Naive thymus-derived CD4-positive, alpha-beta T cell (primary cell): Measurements from ENCODE around the gene HPX. TPM values are rescaled to one million over a fixed set of nuclear protein-coding genes. Genes with fewer than 3 reads are reported as not detected.

Experiments used
- ATAC-seq: fragments of 150-1000 bp; cut with Tn5 transposase; 2 replicates; pipeline ENCODE4 v1.10.0; 2021; ENCODE audit warnings: mild to moderate bottlenecking, moderate library complexity
- CTCF ChIA-PET: fragments of 350-600 bp; sonication (Branson Sonifier 250); formaldehyde crosslinking; loops from one replicate; lab custom pipeline; 2021; ENCODE audit warnings: antibody characterized with exemption; lab: Charles Lee
- POLR2A ChIA-PET: fragments of 350-600 bp; sonication (Branson Sonifier 250); formaldehyde crosslinking; loops from one replicate; lab custom pipeline; 2021; ENCODE audit warnings: antibody characterized with exemption, inconsistent platforms; lab: Charles Lee
- DNase-seq, 9 donors: peaks; one replicate each; pipeline versions ENCODE4 v3.0.0 to v3.0.0-alpha.2; 2020 to 2022; ENCODE audit warnings: mixed read lengths in 1 of 9
- H3K27ac ChIP-seq: one replicate; pipeline ENCODE4 v1.7.0; 2013; ENCODE audit warnings: mild to moderate bottlenecking, low read depth, low read length, moderate library complexity
- H3K27me3 ChIP-seq, 2 donors: one replicate each; pipeline ENCODE4 v1.7.0; 2013; ENCODE audit warnings: low read length in 2 of 2, mild to moderate bottlenecking in 2 of 2, moderate library complexity in 2 of 2; ENCODE audit not compliant: control insufficient read depth in 2 of 2, insufficient read depth in 2 of 2
- H3K36me3 ChIP-seq, 3 experiments: 1 replicate in 2 of 3; 2 replicates in 1 of 3; pipeline ENCODE4 v1.7.0; 2013; ENCODE audit warnings: low read length in 3 of 3, mild to moderate bottlenecking in 3 of 3, moderate library complexity in 1 of 3; ENCODE audit not compliant: insufficient read depth in 3 of 3, control insufficient read depth in 2 of 3
- H3K4me1 ChIP-seq, 2 donors: one replicate each; pipeline ENCODE4 v1.7.0; 2013; ENCODE audit warnings: low read length in 2 of 2, mild to moderate bottlenecking in 2 of 2, moderate library complexity in 1 of 2; ENCODE audit not compliant: control insufficient read depth in 2 of 2, insufficient read depth in 2 of 2
- H3K4me3 ChIP-seq: 2 replicates; pipeline ENCODE4 v1.7.0; 2013; ENCODE audit warnings: mild to moderate bottlenecking, low read length
- H3K9me3 ChIP-seq, 3 experiments: 1 replicate in 2 of 3; 2 replicates in 1 of 3; pipeline ENCODE4 v1.7.0; 2013; ENCODE audit warnings: low read length in 3 of 3; ENCODE audit not compliant: control insufficient read depth in 2 of 3
- H3K27ac Mint-ChIP-seq, 9 donors: one replicate each; pipeline ENCODE4 v1.8.0; 2020 to 2022; ENCODE audit warnings: mixed read lengths in 9 of 9, mild to moderate bottlenecking in 8 of 9, moderate library complexity in 5 of 9, inconsistent platforms in 2 of 9
- H3K27me3 Mint-ChIP-seq, 5 donors: one replicate each; pipeline ENCODE4 v1.8.0; 2021 to 2022; ENCODE audit warnings: mixed read lengths in 5 of 5, mild to moderate bottlenecking in 1 of 5
- H3K36me3 Mint-ChIP-seq, 5 donors: one replicate each; pipeline ENCODE4 v1.8.0; 2020 to 2022; ENCODE audit warnings: mixed read lengths in 5 of 5, mild to moderate bottlenecking in 3 of 5, inconsistent platforms in 1 of 5
- H3K4me1 Mint-ChIP-seq, 7 donors: one replicate each; pipeline ENCODE4 v1.8.0; 2020 to 2022; ENCODE audit warnings: mixed read lengths in 7 of 7, mild to moderate bottlenecking in 3 of 7, inconsistent platforms in 1 of 7
- H3K4me3 Mint-ChIP-seq, 10 donors: one replicate each; pipeline ENCODE4 v1.8.0; 2020 to 2022; ENCODE audit warnings: mild to moderate bottlenecking in 10 of 10, mixed read lengths in 10 of 10, moderate library complexity in 6 of 10, inconsistent platforms in 2 of 10
- H3K9me3 Mint-ChIP-seq, 11 donors: one replicate each; pipeline ENCODE4 v1.8.0; 2020 to 2022; ENCODE audit warnings: mixed read lengths in 11 of 11, mild to moderate bottlenecking in 4 of 11, inconsistent platforms in 1 of 11, moderate library complexity in 1 of 11
- intact Hi-C, 2 donors: fragments of 100-400 bp; cut with micrococcal nuclease; formaldehyde crosslinking; loops; one replicate each; pipeline ENCODE4 v1.15.1; 2023
- polyA plus RNA-seq, 2 donors: library from polyadenylated mRNA; unstranded; fragments of 300-500 nt; fragmentation: Illumina TruSeq; gene quantifications; one replicate each; pipeline ENCODE4 v1.2.3, GENCODE V29; 2021
- total RNA-seq, 6 experiments: library from RNA in 5 of 6; stranded (reverse) in 5 of 6; gene quantifications; 1 replicate in 5 of 6; 2 replicates in 1 of 6; pipeline ENCODE4 v1.2.3 and lab custom pipeline; 2021 to 2026

The HPX gene
- total and polyA plus RNA-seq, 7 experiments from 2014 or later = 0.56 to 7.0 (median 1.7) TPM; not detected in 2

DNA sequence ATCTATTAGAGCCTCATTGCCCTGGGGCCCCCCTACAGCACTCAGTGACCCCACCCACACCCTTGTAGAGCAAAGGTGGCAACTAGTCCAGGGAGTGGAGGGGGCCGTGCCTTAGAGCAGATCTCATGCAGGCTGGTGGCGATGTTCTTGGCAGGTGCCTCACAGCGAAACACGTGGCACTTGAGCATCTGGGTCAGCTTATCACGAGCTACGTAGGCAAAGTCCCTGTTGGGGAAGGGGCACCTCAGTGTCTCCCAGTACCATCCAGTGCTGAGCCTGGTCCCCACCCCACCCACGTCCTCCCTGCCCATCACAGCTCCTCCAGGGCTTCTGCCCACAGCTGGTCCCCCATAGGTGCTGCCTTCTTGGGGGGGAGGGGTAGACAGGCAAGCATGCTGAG is 39.3 kb downstream of the HPX start:
- DNase-seq (no peak), ATAC-seq (no peak)
- Histone ChIP-seq H3K27me3 (no peaks in the 10 kb centered on the region), H3K4me1 (peaks cover 53 to 82% of the 10 kb centered on the region in 2 donors), H3K36me3 (peaks cover 0 to 41% (median 0%) of the 10 kb centered on the region in 3 experiments), H3K27ac (peak overlapping the region; percentile 80), H3K9me3 (no peaks in the 10 kb centered on the region), H3K4me3 (no peak overlapping the region)
- ChIA-PET CTCF (interaction anchor here (1.2 to 7.2 kb wide), 6 partner anchors 9 to 40 kb away, joined by 6 to 86 read pairs (median 23); partner anchors contain the start of genes APBB1, HPX and SMPD1), POLR2A (interaction anchor here (1.0 to 23.8 kb wide), 10 partner anchors 9 to 204 kb away, joined by 3 to 525 read pairs (median 31); partner anchors contain the start of genes APBB1, ARFIP2, SMPD1 and TIMM10B)
- Mint-ChIP-seq H3K9me3 (peaks cover 0 to 5% (median 0%) of the 10 kb centered on the region in 11 donors), H3K36me3 (peaks cover 25 to 52% (median 51%) of the 10 kb centered on the region in 5 donors), H3K27me3 (peaks cover 0 to 5% (median 0%) of the 10 kb centered on the region in 5 donors), H3K4me3 (peak overlapping the region in 9 of 10 donors; percentile 17 to 94 (median 89)), H3K27ac (peak overlapping the region; percentile 94 to 100 (median 97)), H3K4me1 (peaks cover 57 to 100% (median 87%) of the 10 kb centered on the region in 7 donors)
- intact Hi-C loops = loop anchor here (5.0 kb wide), 3 partner anchors 216 to 1586 kb away; partner anchors contain the start of genes EIF3F (in 1 of the 2), MRPL17 (in 1 of the 2) and TPP1 (in 1 of the 2)

- intact Hi-C loops = loop anchor here (5.0 kb wide), 3 partner anchors 217 to 1587 kb away; partner anchors contain the start of genes EIF3F (in 1 of the 2), MRPL17 (in 1 of the 2) and TPP1 (in 1 of the 2)
- peaks cover 0 to 5% (median 0%) of the 10 kb centered on the region in 5 donors for H3K27me3 Mint-ChIP-seq
- peaks cover 54 to 100% (median 87%) of the 10 kb centered on the region in 7 donors for H3K4me1 Mint-ChIP-seq
- ATAC-seq = no peak
- peaks cover 48 to 79% of the 10 kb centered on the region in 2 donors for H3K4me1 ChIP-seq
- peak overlapping the region; percentile 42 to 100 (median 97) for H3K27ac Mint-ChIP-seq
- H3K27me3 ChIP-seq = no peaks in the 10 kb centered on the region
- H3K36me3 Mint-ChIP-seq = peaks cover 25 to 57% (median 52%) of the 10 kb centered on the region in 5 donors
- POLR2A ChIA-PET = interaction anchor here (0.6 to 23.8 kb wide), 12 partner anchors 8 to 249 kb away, joined by 3 to 525 read pairs (median 24); partner anchors contain the start of genes APBB1, ARFIP2, SMPD1 and TIMM10B
- no peak for DNase-seq
- peaks cover 0 to 45% (median 4%) of the 10 kb centered on the region in 3 experiments for H3K36me3 ChIP-seq
- peaks cover 0 to 5% (median 0%) of the 10 kb centered on the region in 11 donors for H3K9me3 Mint-ChIP-seq
- H3K4me3 ChIP-seq = no peak overlapping the region
- H3K27ac ChIP-seq = peak overlapping the region; percentile 80
- peak overlapping the region in 9 of 10 donors; percentile 17 to 88 (median 64) for H3K4me3 Mint-ChIP-seq
- CTCF ChIA-PET = interaction anchor here (1.1 to 7.2 kb wide), 5 partner anchors 10 to 41 kb away, joined by 3 to 86 read pairs (median 27); partner anchors contain the start of genes APBB1, HPX and SMPD1
- no peaks in the 10 kb centered on the region for H3K9me3 ChIP-seq
Observed at GRCh38 chr11:6400431-6401345, 40.1 kb downstream of the HPX start.

DNA sequence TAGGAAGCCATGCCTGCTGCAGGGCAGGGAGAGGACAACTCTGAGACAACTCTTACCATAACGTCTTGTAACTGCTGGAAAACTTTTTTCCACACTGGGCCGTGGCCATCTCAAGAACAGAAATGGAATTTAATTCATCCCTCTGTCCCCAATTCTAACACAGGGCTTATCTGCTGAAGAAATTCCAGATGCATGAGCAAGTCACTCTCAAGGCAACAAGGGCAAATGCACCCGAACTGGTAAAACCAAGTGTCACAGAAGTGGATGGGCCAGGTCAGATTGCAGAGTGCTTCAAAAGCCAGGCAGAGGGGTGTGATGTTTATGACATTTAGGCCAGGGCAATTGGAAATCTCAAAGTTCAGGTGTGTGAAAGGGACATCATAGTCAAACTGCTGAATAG is 43.2 kb downstream of the HPX start:
- H3K4me3 Mint-ChIP-seq = peak overlapping the region in 2 of 10 donors; percentile 24 to 88
- Histone ChIP-seq H3K4me3 (no peak overlapping the region), H3K27me3 (no peaks in the 10 kb centered on the region), H3K4me1 (peaks cover 23 to 78% of the 10 kb centered on the region in 2 donors), H3K36me3 (peaks cover 0 to 71% (median 4%) of the 10 kb centered on the region in 3 experiments), H3K27ac (no peak overlapping the region), H3K9me3 (no peaks in the 10 kb centered on the region)
- ChIA-PET CTCF (interaction anchor here (0.6 kb wide), 1 partner anchor 13 kb away, joined by 4 read pairs; no protein-coding TSS in a partner anchor), POLR2A (interaction anchor here (1.2 to 10.8 kb wide), 4 partner anchors 12 to 215 kb away, joined by 4 to 525 read pairs (median 190); partner anchors contain the start of genes APBB1 and TAF10)
- DNase-seq (no peak), ATAC-seq (no peak)
- H3K27me3 Mint-ChIP-seq = peaks cover 0 to 3% (median 0%) of the 10 kb centered on the region in 5 donors
- H3K9me3 Mint-ChIP-seq = peaks cover 0 to 4% (median 0%) of the 10 kb centered on the region in 11 donors
- H3K36me3 Mint-ChIP-seq = peaks cover 30 to 66% (median 61%) of the 10 kb centered on the region in 5 donors
- H3K4me1 Mint-ChIP-seq = peaks cover 35 to 100% (median 95%) of the 10 kb centered on the region in 7 donors
- intact Hi-C loops = no loop called here
- peak overlapping the region in 5 of 9 donors; percentile 42 to 91 (median 78) for H3K27ac Mint-ChIP-seq

DNA sequence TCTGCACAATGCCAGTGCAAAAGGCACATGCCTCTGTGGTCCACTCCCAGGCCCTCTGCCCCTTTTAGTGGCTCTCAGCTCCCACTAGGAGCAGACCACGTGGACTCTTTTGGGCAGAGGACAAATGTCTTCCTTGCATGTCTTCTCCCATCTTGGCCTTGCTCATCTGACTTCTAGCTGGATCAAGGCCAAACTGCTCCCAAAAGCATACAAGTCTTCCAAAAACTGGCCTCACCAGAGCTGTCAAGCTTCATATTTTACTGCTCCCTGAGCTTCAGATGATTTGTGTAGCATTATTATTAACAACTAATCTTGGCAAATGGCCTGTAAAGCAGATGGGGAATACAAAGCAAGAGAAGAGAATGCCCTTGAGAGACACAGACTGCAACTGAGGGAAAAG is 43.6 kb downstream of the HPX start:
- peaks cover 18 to 77% of the 10 kb centered on the region in 2 donors for H3K4me1 ChIP-seq
- H3K27ac ChIP-seq = no peak overlapping the region
- DNase-seq (no peak), ATAC-seq (no peak)
- intact Hi-C loops = no loop called here
- ChIA-PET POLR2A (interaction anchor here (10.8 kb wide), 1 partner anchor 13 kb away, joined by 525 read pairs; the partner anchor contains the start of gene APBB1), CTCF (interaction anchor here (1.3 to 1.5 kb wide), 2 partner anchors 18 to 33 kb away, joined by 4 to 5 read pairs; no protein-coding TSS in a partner anchor)
- peaks cover 0 to 71% (median 4%) of the 10 kb centered on the region in 3 experiments for H3K36me3 ChIP-seq
- H3K36me3 Mint-ChIP-seq = peaks cover 30 to 66% (median 60%) of the 10 kb centered on the region in 5 donors
- no peaks in the 10 kb centered on the region for H3K9me3 ChIP-seq
- peak overlapping the region in 1 of 10 donors; percentile 88 for H3K4me3 Mint-ChIP-seq
- peaks cover 32 to 99% (median 94%) of the 10 kb centered on the region in 7 donors for H3K4me1 Mint-ChIP-seq
- H3K27me3 Mint-ChIP-seq = peaks cover 0 to 2% (median 0%) of the 10 kb centered on the region in 5 donors
- no peak overlapping the region for H3K4me3 ChIP-seq
- H3K27ac Mint-ChIP-seq = peak overlapping the region in 8 of 9 donors; percentile 51 to 91 (median 76)
- H3K9me3 Mint-ChIP-seq = peaks cover 0 to 2% (median 0%) of the 10 kb centered on the region in 11 donors
- no peaks in the 10 kb centered on the region for H3K27me3 ChIP-seq

- H3K36me3 Mint-ChIP-seq = peaks cover 28 to 68% (median 56%) of the 10 kb centered on the region in 5 donors
- Histone ChIP-seq H3K27me3 (no peaks in the 10 kb centered on the region), H3K9me3 (no peaks in the 10 kb centered on the region), H3K36me3 (peaks cover 0 to 65% (median 4%) of the 10 kb centered on the region in 3 experiments), H3K27ac (peak overlapping the region; percentile 9), H3K4me1 (peaks cover 17 to 67% of the 10 kb centered on the region in 2 donors), H3K4me3 (no peak overlapping the region)
- H3K9me3 Mint-ChIP-seq = peaks cover 0 to 2% (median 0%) of the 10 kb centered on the region in 11 donors
- H3K4me3 Mint-ChIP-seq = peak overlapping the region in 2 of 10 donors; percentile 18 to 34
- POLR2A ChIA-PET = interaction anchor here (0.8 to 10.8 kb wide), 2 partner anchors 14 to 16 kb away, joined by 3 to 525 read pairs; partner anchors contain the start of gene APBB1
- CTCF ChIA-PET = interaction anchor here (1.5 kb wide), 1 partner anchor 34 kb away, joined by 4 read pairs; no protein-coding TSS in a partner anchor
- no peak for ATAC-seq
- H3K4me1 Mint-ChIP-seq = peaks cover 34 to 97% (median 91%) of the 10 kb centered on the region in 7 donors
- H3K27me3 Mint-ChIP-seq = peaks cover 0 to 2% (median 0%) of the 10 kb centered on the region in 5 donors
- intact Hi-C loops = no loop called here
- no peak for DNase-seq
- peak overlapping the region in 8 of 9 donors; percentile 70 to 96 (median 82) for H3K27ac Mint-ChIP-seq
Observed at GRCh38 chr11:6395470-6396060, 45.2 kb downstream of the HPX start.
